Neural cell (in vitro differentiated cells): ENCODE measurements around the gene UNC13B.

ENCODE experiments used
- CTCF ChIP-seq: fragments of 450-650 bp; IDR thresholded peaks from 2 replicates; pipeline ENCODE4 v1.5.1; 2014; ENCODE audit warnings: antibody characterized with exemption, mild to moderate bottlenecking, moderate library complexity; ENCODE audit not compliant: poor library complexity, severe bottlenecking
- EZH2 ChIP-seq: fragments of 200-600, 300-800 bp; shearing (Covaris generic), sonication (generic); IDR thresholded peaks from 2 replicates; pipeline ENCODE4 v1.6.1; 2014; ENCODE audit warnings: antibody characterized with exemption, low read length, borderline replicate concordance, mild to moderate bottlenecking; ENCODE audit not compliant: insufficient read depth, poor library complexity, severe bottlenecking
- POLR2AphosphoS5 ChIP-seq: IDR thresholded peaks from 2 replicates; pipeline ENCODE4 v1.6.1; 2012
- TAF1 ChIP-seq: IDR thresholded peaks from 2 replicates; pipeline ENCODE4 v1.6.1; 2012; ENCODE audit warnings: low read depth

GRCh38 chr9:35142037-35142436 lies 19.8 kb upstream of the UNC13B start:
- TF ChIP-seq CTCF (no peak), EZH2 (no peak), POLR2AphosphoS5 (no peak), TAF1 (no peak)
